ENCODE measurements around the gene GH2.
A peak's percentile ranks its signal among the peaks of the same experiment; 100 is the strongest.
"Not testable (repeated sequence)": the region's sequence is repeated elsewhere in the genome, so short reads cannot be mapped to it uniquely, and the experiment has no call there.

The GH2 gene

DNA sequence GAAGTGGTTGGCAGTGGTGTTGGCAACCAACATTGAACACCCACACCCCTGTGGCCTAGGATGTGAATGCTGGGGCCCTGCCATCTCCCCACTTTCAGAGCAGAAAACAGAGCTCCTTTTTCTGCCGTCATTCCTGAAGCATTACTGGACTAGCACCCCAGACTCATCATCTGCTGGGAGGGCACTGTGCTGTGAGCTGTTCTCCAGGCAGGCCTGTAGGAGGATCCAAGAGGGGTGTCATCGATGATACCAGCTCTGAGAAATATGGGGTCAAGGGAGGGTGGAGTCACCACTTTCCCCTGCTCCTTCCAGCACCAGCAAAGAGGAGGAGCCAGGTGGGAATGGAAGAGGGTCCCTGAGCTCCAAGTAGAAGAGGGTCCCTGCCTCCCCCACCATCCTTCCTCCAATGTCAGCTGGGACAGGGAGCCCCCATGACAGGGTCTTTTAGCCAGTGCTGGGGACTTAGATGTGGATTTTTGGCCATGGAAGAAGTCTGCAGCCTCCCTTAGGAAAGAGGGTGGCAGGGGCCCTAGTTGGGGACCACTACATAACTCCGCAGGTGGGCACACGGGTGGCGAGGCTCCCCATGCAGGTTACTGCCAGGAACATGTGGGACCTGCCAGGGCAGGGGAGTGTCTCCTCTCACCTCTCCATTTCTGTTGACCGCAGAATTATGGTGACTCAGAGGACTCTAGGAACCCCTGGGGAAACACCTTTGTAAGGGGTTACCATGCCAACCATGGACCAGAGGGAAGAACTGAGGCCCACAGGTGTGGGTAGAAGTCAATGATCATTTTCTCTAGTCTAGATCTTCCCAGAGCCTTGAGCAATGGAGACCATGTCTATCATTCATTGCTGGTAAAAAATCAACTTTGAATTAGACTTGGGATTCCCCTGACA is 17.4 kb upstream of the GH2 start:
- not testable (repeated sequence) for ATAC-seq

DNA sequence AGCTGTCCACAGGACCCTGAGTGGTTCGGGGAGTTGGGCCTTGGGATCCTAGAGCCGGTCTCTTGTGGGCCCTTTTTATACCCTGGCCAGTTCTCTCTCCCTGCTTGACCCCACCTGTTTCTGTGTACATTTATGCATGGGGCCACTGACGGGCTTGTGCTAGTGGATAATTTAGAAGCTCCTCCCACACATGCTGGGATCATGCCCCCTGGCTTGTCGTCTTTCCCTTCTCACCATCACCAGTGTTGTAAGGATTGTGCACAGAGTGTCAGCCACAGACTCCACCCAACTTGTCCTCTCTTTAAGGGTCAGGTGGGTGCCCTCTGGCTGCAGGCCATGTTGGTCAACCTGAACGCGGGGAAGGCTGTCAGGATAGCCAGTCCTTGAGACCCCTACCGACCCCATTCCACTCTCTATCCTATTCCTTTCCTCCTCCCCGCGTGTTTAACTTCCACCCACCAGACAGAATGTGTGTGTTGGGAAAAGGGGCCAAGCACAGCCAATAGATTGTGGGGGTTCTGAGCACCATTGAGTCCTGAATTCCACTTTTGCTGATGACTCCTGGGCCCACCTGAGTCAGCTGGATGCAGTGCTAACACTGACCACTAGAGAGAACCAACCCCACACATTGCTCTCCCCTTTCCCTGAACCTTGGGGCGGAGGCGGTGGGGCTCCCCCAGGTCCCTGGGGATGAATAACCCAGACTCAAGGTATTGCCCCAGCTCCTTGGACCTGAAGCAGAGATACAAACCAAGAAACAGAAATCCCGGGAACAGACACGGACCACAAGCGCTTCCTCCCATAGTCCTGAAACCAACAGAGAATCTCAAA is 15.0 kb upstream of the GH2 start, which contains the start of gene CSH1:
Gene CSH1 (minus strand): TSS at position 51 of the 831 bp plus-strand sequence. CDS start 63 bp downstream, outside the sequence.
- peak; percentile 56; the same call in 1 of the 3 replicates for ATAC-seq

DNA sequence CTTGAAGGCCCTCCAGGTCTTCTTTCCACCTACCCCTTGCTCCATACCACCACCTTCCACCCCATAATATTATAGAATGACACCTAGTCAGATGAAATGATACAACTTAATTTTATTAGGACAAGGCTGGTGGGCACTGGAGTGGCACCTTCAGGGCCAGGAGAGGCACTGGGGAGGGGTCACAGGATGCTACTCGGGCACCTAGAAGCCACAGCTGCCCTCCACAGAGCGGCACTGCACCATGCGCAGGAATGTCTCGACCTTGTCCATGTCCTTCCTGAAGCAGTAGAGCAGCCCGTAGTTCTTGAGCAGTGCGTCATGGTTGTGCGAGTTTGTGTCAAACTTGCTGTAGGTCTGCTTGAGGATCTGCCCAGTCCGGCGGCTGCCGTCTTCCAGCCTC is 13.1 kb upstream of the GH2 start:
- not testable (repeated sequence) for ATAC-seq

DNA sequence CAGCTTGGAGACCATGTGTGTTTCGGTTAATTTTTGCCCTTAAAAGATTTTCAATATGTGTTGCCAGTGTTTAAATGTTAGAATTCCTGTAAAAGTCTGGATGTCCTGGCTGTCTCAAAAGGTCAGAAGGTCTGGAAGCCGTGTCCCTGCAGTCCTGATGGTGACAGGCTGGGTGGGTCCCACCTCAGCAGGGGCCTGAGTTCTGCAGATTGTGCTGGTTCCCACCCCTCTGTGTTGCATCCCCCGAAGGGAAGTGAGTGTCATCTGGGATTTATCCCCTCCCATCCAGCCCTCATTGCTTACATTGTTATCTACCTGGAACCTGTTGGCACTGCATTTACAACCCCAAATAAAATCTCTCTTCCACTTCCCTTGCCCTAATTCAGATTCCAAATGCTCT is 12.3 kb upstream of the GH2 start:
- not testable (repeated sequence) for ATAC-seq

- not testable (repeated sequence) for ATAC-seq
Measured at GRCh38 chr17:63892316-63893037, 10.7 kb upstream of the GH2 start.

GRCh38 chr17:63889026-63889848 is 7.5 kb upstream of the GH2 start:
- peak; percentile 96 for ATAC-seq

DNA sequence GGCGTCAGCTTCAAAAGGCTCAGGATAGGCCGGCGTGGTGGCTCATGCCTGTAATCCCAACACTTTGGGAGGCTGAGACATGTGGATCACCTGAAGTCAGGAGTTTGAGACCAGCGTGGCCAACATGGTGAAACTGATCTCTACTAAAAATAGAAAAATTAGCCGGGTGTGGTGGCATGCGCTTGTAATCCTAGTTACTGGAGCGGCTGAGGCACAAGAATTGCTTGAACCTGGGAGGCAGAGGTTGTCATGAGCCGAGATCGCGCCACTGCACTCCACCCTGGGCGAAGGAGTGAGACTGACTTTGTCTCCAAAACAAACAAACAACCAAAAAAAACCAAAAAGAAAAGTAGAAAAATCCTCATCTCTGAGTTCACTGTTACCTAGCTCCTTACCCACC is 3.4 kb upstream of the GH2 start:
- not testable (repeated sequence) for ATAC-seq

- not testable (repeated sequence) for ATAC-seq
Measured at GRCh38 chr17:63882626-63883126, 932 bp upstream of the GH2 start.

GRCh38 chr17:63881337-63881736 is 407 bp downstream of the GH2 start:
- not testable (repeated sequence) for ATAC-seq

DNA sequence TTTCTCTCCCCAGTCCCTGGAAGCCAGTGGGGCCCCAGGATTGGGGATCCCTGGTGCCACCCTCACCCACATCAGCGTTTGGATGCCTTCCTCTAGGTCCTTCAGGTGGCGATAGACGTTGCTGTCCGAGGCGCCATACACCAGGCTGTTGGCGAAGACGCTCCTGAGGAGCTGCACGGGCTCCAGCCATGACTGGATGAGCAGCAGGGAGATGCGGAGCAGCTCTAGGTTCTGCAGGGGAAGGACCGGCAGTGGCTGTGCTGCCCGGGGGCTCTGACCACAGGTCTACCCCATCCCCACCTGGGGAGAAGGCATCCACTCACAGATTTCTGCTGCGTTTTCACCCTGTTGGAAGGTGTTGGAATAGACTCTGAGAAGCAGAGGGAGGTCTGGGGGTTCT is 1.0 kb downstream of the GH2 start:
- ATAC-seq: no peak
- no peak for TF ChIP-seq TCF4 (CRISPR knock-in tag; IDR thresholded peaks at IDR 0.05; ENCODE audit: borderline replicate concordance)
- TF ChIP-seq, protein P1, sequence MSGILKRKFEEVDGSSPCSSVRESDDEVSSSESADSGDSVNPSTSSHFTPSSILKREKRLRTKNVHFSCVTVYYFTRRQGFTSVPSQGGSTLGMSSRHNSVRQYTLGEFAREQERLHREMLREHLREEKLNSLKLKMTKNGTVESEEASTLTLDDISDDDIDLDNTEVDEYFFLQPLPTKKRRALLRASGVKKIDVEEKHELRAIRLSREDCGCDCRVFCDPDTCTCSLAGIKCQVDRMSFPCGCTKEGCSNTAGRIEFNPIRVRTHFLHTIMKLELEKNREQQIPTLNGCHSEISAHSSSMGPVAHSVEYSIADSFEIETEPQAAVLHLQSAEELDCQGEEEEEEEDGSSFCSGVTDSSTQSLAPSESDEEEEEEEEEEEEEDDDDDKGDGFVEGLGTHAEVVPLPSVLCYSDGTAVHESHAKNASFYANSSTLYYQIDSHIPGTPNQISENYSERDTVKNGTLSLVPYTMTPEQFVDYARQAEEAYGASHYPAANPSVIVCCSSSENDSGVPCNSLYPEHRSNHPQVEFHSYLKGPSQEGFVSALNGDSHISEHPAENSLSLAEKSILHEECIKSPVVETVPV (CRISPR knock-in tag; IDR thresholded peaks at IDR 0.05): no peak
- no peak for TF ChIP-seq PPARA (CRISPR knock-in tag; IDR thresholded peaks at IDR 0.05; ENCODE audit: borderline replicate concordance)
- no peak for TF ChIP-seq BACH2 (CRISPR knock-in tag; IDR thresholded peaks at IDR 0.05; ENCODE audit: borderline replicate concordance)
- TF ChIP-seq ESRRG (CRISPR knock-in tag; IDR thresholded peaks at IDR 0.05): no peak
- TF ChIP-seq POU6F1 (CRISPR knock-in tag; IDR thresholded peaks at IDR 0.05; ENCODE audit: borderline replicate concordance, low read depth): no peak
- TF ChIP-seq CREB5 (CRISPR knock-in tag; IDR thresholded peaks at IDR 0.05; ENCODE audit: low read depth): no peak
- no peak for TF ChIP-seq ZNF8 (CRISPR knock-in tag; IDR thresholded peaks at IDR 0.05)
- TF ChIP-seq TOX (CRISPR knock-in tag; IDR thresholded peaks at IDR 0.05; ENCODE audit: borderline replicate concordance): no peak
- no peak for TF ChIP-seq PATZ1 (CRISPR knock-in tag; IDR thresholded peaks at IDR 0.05; ENCODE audit: borderline replicate concordance)
- no peak for TF ChIP-seq ARNTL (CRISPR knock-in tag; IDR thresholded peaks at IDR 0.05; ENCODE audit: borderline replicate concordance, low read depth)
- TF ChIP-seq ISL1 (CRISPR knock-in tag; IDR thresholded peaks at IDR 0.05): no peak
- no peak for TF ChIP-seq OSR1 (CRISPR knock-in tag; IDR thresholded peaks at IDR 0.05)
- TF ChIP-seq ZNF565 (CRISPR knock-in tag; conservative IDR thresholded peaks at IDR 0.05; ENCODE audit: low read depth): no peak
- no peak for TF ChIP-seq ZC3H10 (CRISPR knock-in tag; IDR thresholded peaks at IDR 0.05)
